IMR-90 (cell line): ENCODE data around the gene ELP4. TPM values are rescaled to one million over a fixed set of nuclear protein-coding genes. Genes with fewer than 3 reads are reported as not detected.

ENCODE experiments used
- ATAC-seq: fragments of 200-7000 bp; cut with Tn5 transposase; 2 replicates; pipeline ENCODE4 v1.9.1; 2020; ENCODE audit warnings: low read depth, mild to moderate bottlenecking, moderate library complexity
- BruUV-seq: library from RNA; stranded (reverse); fragments of 400-500 nt; replicated peaks from 2 replicates; lab custom pipeline; 2021; lab: Mats Ljungman, UMichigan
- CTCF ChIA-PET: fragments of 300-600 bp; formaldehyde crosslinking; extraction: SDS; loops from one replicate; lab custom pipeline; 2021; ENCODE audit warnings: antibody characterized with exemption; lab: Yijun Ruan, JAX
- POLR2A ChIA-PET: fragments of 300-600 bp; sonication (Branson Sonifier 250); formaldehyde crosslinking; loops from one replicate; lab custom pipeline; 2022; ENCODE audit warnings: antibody characterized with exemption; ENCODE audit not compliant: unreplicated experiment; lab: Charles Lee
- DNase-seq: peaks from one replicate; pipeline ENCODE4 v3.0.0; 2013
- H2AFZ ChIP-seq: replicated peaks from 2 replicates; pipeline ENCODE3; 2013; ENCODE audit warnings: low read length, mild to moderate bottlenecking; ENCODE audit not compliant: poor library complexity
- H2AK5ac ChIP-seq: 2 replicates; pipeline ENCODE4 v1.6.1; 2013; ENCODE audit warnings: low read depth, low read length, inconsistent platforms
- H2AK9ac ChIP-seq: replicated peaks from 2 replicates; pipeline ENCODE3; 2013; ENCODE audit warnings: mild to moderate bottlenecking, low read depth, low read length, moderate library complexity; ENCODE audit not compliant: poor library complexity
- H2BK120ac ChIP-seq: 2 replicates; pipeline ENCODE4 v1.6.1; 2013; ENCODE audit warnings: low read depth, low read length, inconsistent platforms
- H2BK15ac ChIP-seq: 3 replicates; pipeline ENCODE4 v1.6.1; 2013; ENCODE audit warnings: low read depth, low read length, inconsistent platforms
- H2BK20ac ChIP-seq: 2 replicates; pipeline ENCODE4 v1.6.1; 2013; ENCODE audit warnings: low read depth, mild to moderate bottlenecking, inconsistent platforms, low read length, moderate library complexity
- H2BK5ac ChIP-seq: 2 replicates; pipeline ENCODE4 v1.6.1; 2013; ENCODE audit warnings: mild to moderate bottlenecking, low read depth, low read length, inconsistent platforms; ENCODE audit not compliant: poor library complexity, severe bottlenecking
- H3K14ac ChIP-seq: replicated peaks from 2 replicates; pipeline ENCODE4 v1.6.1; 2013; ENCODE audit warnings: low read depth, low read length, inconsistent platforms
- H3K18ac ChIP-seq: 2 replicates; pipeline ENCODE4 v1.6.1; 2013; ENCODE audit warnings: low read depth, low read length, control low read depth
- H3K23ac ChIP-seq: 2 replicates; pipeline ENCODE4 v1.6.1; 2013; ENCODE audit warnings: low read depth, low read length, inconsistent platforms
- H3K27ac ChIP-seq: 2 replicates; pipeline ENCODE4 v1.5.1; 2013; ENCODE audit warnings: mild to moderate bottlenecking, control low read depth, low read length; ENCODE audit not compliant: insufficient read depth
- H3K27me3 ChIP-seq: 2 replicates; pipeline ENCODE4 v1.6.1; 2013; ENCODE audit warnings: low read length; ENCODE audit not compliant: control insufficient read depth, insufficient read depth
- H3K36me3 ChIP-seq: 2 replicates; pipeline ENCODE4 v1.6.1; 2013; ENCODE audit warnings: low read length, mixed read lengths; ENCODE audit not compliant: control insufficient read depth, insufficient read depth
- H3K4ac ChIP-seq: 2 replicates; pipeline ENCODE4 v1.6.1; 2013; ENCODE audit warnings: low read depth, low read length, inconsistent platforms
- H3K4me1 ChIP-seq: 2 replicates; pipeline ENCODE4 v1.6.1; 2013; ENCODE audit warnings: low read length, mixed read lengths; ENCODE audit not compliant: control insufficient read depth, insufficient read depth
- H3K4me2 ChIP-seq: 2 replicates; pipeline ENCODE4 v1.6.1; 2013; ENCODE audit warnings: low read depth, mild to moderate bottlenecking, control low read depth, low read length, moderate library complexity
- H3K4me3 ChIP-seq: 2 replicates; pipeline ENCODE4 v1.5.1; 2013; ENCODE audit warnings: low read depth, mild to moderate bottlenecking, control low read depth, low read length, moderate library complexity; ENCODE audit not compliant: insufficient read depth
- H3K56ac ChIP-seq: 2 replicates; pipeline ENCODE4 v1.6.1; 2013; ENCODE audit warnings: low read length, inconsistent platforms; ENCODE audit not compliant: insufficient read depth; ENCODE audit errors: extremely low read depth
- H3K79me1 ChIP-seq, 2 experiments: 2 replicates each; pipeline ENCODE4 v1.6.1; 2013; ENCODE audit warnings: low read length in 2 of 2, inconsistent platforms in 1 of 2, low read depth in 1 of 2
- H3K9ac ChIP-seq: 2 replicates; pipeline ENCODE4 v1.6.1; 2013; ENCODE audit warnings: low read depth, low read length, control low read depth
- H3K9me1 ChIP-seq: 2 replicates; pipeline ENCODE4 v1.6.1; 2013; ENCODE audit warnings: low read length, inconsistent platforms; ENCODE audit not compliant: insufficient read depth
- H3K9me3 ChIP-seq: 2 replicates; pipeline ENCODE4 v1.6.1; 2013; ENCODE audit warnings: low read length; ENCODE audit not compliant: control insufficient read depth, insufficient read depth
- H4K20me1 ChIP-seq: 2 replicates; pipeline ENCODE4 v1.6.1; 2013; ENCODE audit warnings: low read length, inconsistent platforms; ENCODE audit not compliant: insufficient read depth
- H4K5ac ChIP-seq: 2 replicates; pipeline ENCODE4 v1.6.1; 2013; ENCODE audit warnings: mild to moderate bottlenecking, low read depth, low read length, control low read depth
- H4K8ac ChIP-seq, 2 experiments: 2 replicates each; pipeline ENCODE4 v1.6.1; 2013; ENCODE audit warnings: low read depth in 2 of 2, low read length in 2 of 2, control low read depth in 1 of 2, inconsistent platforms in 1 of 2
- H4K91ac ChIP-seq: 2 replicates; pipeline ENCODE4 v1.6.1; 2013; ENCODE audit warnings: low read depth, low read length, inconsistent platforms; ENCODE audit not compliant: insufficient read depth
- BHLHE40 ChIP-seq: fragments of 150-350 bp; IDR thresholded peaks from 2 replicates; pipeline ENCODE4 v1.6.1; 2016; ENCODE audit warnings: mild to moderate bottlenecking, low read depth, low read length
- CEBPB ChIP-seq: IDR thresholded peaks from 2 replicates; pipeline ENCODE4 v1.6.1; 2012; ENCODE audit warnings: low read depth, low read length, improper control_type of control experiment
- CHD1 ChIP-seq: IDR thresholded peaks from 2 replicates; pipeline ENCODE4 v1.6.1; 2012; ENCODE audit warnings: low read depth, low read length, improper control_type of control experiment
- FOS ChIP-seq: fragments of 150-350 bp; IDR thresholded peaks from 2 replicates; pipeline ENCODE4 v1.6.1; 2016; ENCODE audit warnings: low read depth, low read length
- MAFK ChIP-seq: IDR thresholded peaks from 2 replicates; pipeline ENCODE4 v1.6.1; 2012; ENCODE audit warnings: low read depth, low read length, improper control_type of control experiment
- MAZ ChIP-seq: IDR thresholded peaks from 2 replicates; pipeline ENCODE4 v1.6.1; 2012; ENCODE audit warnings: low read depth, mild to moderate bottlenecking, low read length, improper control_type of control experiment, moderate library complexity, borderline replicate concordance
- MXI1 ChIP-seq: IDR thresholded peaks from 2 replicates; pipeline ENCODE4 v1.6.1; 2012; ENCODE audit warnings: low read depth, mild to moderate bottlenecking, low read length, moderate library complexity, borderline replicate concordance
- RAD21 ChIP-seq: IDR thresholded peaks from 2 replicates; pipeline ENCODE4 v1.6.1; 2012; ENCODE audit warnings: low read length, improper control_type of control experiment
- RCOR1 ChIP-seq: IDR thresholded peaks from 2 replicates; pipeline ENCODE4 v1.6.1; 2012; ENCODE audit warnings: mild to moderate bottlenecking, low read length, improper control_type of control experiment; ENCODE audit not compliant: insufficient replicate concordance
- RFX5 ChIP-seq: IDR thresholded peaks from 2 replicates; pipeline ENCODE4 v1.8.0; 2012; ENCODE audit warnings: low read depth, mild to moderate bottlenecking, low read length, moderate library complexity
- USF2 ChIP-seq: fragments of 150-350 bp; IDR thresholded peaks from 2 replicates; pipeline ENCODE4 v1.6.1; 2017; ENCODE audit warnings: mild to moderate bottlenecking, antibody characterized with exemption, low read length, low read depth
- WGBS, 2 experiments: methylation state at CpG; one replicate each; pipeline versions ENCODE4 v1.1.5 to v1.1.7; 2013; ENCODE audit warnings: missing lambda C conversion rate in 2 of 2; ENCODE audit not compliant: insufficient read length in 1 of 2; ENCODE audit errors: extremely low coverage in 2 of 2; 5-methylcytosine and 5-hydroxymethylcytosine counted together
- dilution Hi-C: fragments of 300-500 bp; cut with HindIII; formaldehyde crosslinking; loops from one replicate; pipeline ENCODE4 v1.14.3; 2018; ENCODE audit warnings: low sequenced_read_pairs; ENCODE audit not compliant: unreplicated experiment
- in situ Hi-C: fragments of 300-500 bp; cut with MboI; formaldehyde crosslinking; loops from 3 replicates; pipeline ENCODE4 v1.14.3; 2019; ENCODE audit warnings: low sequenced_read_pairs, inconsistent platforms, mixed read lengths
- intact Hi-C: fragments of 100-400 bp; cut with micrococcal nuclease; formaldehyde crosslinking; loops from 2 replicates; pipeline ENCODE4 v1.10.0; 2022
- polyA plus RNA-seq, 3 experiments: library from polyadenylated mRNA; depleted of rRNA; stranded (reverse); fragments of >200 nt; gene quantifications; 2 replicates each; pipeline ENCODE4 v1.2.3, GENCODE V29; 2012; ENCODE audit warnings: low replicate concordance in 1 of 3
- total RNA-seq: library from RNA; depleted of rRNA; stranded (reverse); fragments of >200 nt; gene quantifications from 2 replicates; pipeline ENCODE4 v1.2.3, GENCODE V29; 2012
- TF ChIP-seq, protein P1 (sequence below): fragments of 150-350 bp; IDR thresholded peaks from 2 replicates; pipeline ENCODE4 v1.6.1; 2016; ENCODE audit warnings: low read depth, mild to moderate bottlenecking, low read length, moderate library complexity, borderline replicate concordance

Gene ELP4
- total and polyA plus RNA-seq, 2 of the 4 experiments (the other 2 are of a cell fraction) = 8.4 to 20.4 TPM

GRCh38 chr11:31768749-31769640, 259.4 kb downstream of the ELP4 start:
- dilution Hi-C loops = no loop called here

More at GRCh38 chr11:31768749-31769640, 259.4 kb downstream of the ELP4 start:
- H4K20me1 ChIP-seq = no peaks in the 10 kb centered on the region
- H2AK5ac ChIP-seq = no peak overlapping the region
- no peak overlapping the region for H4K91ac ChIP-seq
- WGBS, 2 experiments = 100% methylated on average over 1 of the region's 9 CpGs; no CpG with 5 or more reads in 1 of the 2 experiments
- BruUV-seq = no TSS peak
- no peak overlapping the region for H3K14ac ChIP-seq
- no peaks in the 10 kb centered on the region for H3K79me1 ChIP-seq
- no peak overlapping the region for H3K23ac ChIP-seq
- POLR2A ChIA-PET = no interaction called here
- CTCF ChIA-PET = no interaction called here
- H2AK9ac ChIP-seq = no peak overlapping the region
- no peak for DNase-seq
- no peak overlapping the region for H2BK5ac ChIP-seq
- H4K5ac ChIP-seq = no peak overlapping the region
- H3K27ac ChIP-seq = no peak overlapping the region
- H2AFZ ChIP-seq = no peak overlapping the region
- H2BK15ac ChIP-seq = no peak overlapping the region
- H3K4me2 ChIP-seq = no peak overlapping the region
- no peaks in the 10 kb centered on the region for H3K9me1 ChIP-seq
- no peaks in the 10 kb centered on the region for H3K4me1 ChIP-seq
- no peak overlapping the region for H2BK20ac ChIP-seq
- intact Hi-C loops = no loop called here
- no peak overlapping the region for H3K4ac ChIP-seq
- no peak overlapping the region for H3K9ac ChIP-seq
- H3K56ac ChIP-seq = no peak overlapping the region
- no peak overlapping the region for H4K8ac ChIP-seq
- no peak overlapping the region for H3K18ac ChIP-seq
- H3K27me3 ChIP-seq = no peaks in the 10 kb centered on the region
- no peak for ATAC-seq
- no peak overlapping the region for H3K4me3 ChIP-seq
- no peak for TF ChIP-seq CEBPB
- TF ChIP-seq RFX5 = no peak
- TF ChIP-seq MAZ = no peak
- no peak for TF ChIP-seq RCOR1
- no peak for TF ChIP-seq MXI1
- TF ChIP-seq CHD1 = no peak
- no peak for TF ChIP-seq MAFK
- no peak for TF ChIP-seq FOS
- TF ChIP-seq, protein P1, sequence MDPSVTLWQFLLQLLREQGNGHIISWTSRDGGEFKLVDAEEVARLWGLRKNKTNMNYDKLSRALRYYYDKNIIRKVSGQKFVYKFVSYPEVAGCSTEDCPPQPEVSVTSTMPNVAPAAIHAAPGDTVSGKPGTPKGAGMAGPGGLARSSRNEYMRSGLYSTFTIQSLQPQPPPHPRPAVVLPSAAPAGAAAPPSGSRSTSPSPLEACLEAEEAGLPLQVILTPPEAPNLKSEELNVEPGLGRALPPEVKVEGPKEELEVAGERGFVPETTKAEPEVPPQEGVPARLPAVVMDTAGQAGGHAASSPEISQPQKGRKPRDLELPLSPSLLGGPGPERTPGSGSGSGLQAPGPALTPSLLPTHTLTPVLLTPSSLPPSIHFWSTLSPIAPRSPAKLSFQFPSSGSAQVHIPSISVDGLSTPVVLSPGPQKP = no peak
- TF ChIP-seq USF2 = no peak
- TF ChIP-seq BHLHE40 = no peak
- no peak for TF ChIP-seq RAD21
- no peak overlapping the region for H2BK120ac ChIP-seq
- no peaks in the 10 kb centered on the region for H3K36me3 ChIP-seq
- H3K9me3 ChIP-seq = no peaks in the 10 kb centered on the region
- in situ Hi-C loops = no loop called here
